Body of pancreas (tissue), 4 donors: Measurements from ENCODE around the gene KMT2C.

Experiments used
- CTCF ChIP-seq, 7 experiments: fragments of 450-650 bp in 4 of 7; fragments of 200-600 bp in 3 of 7; sonication (generic) in 3 of 7; IDR thresholded peaks; one replicate each; pipeline ENCODE4 v1.5.1; 2016 to 2019; ENCODE audit warnings: antibody characterized with exemption in 7 of 7
- POLR2A ChIP-seq, 3 donors: fragments of 450-650 bp; IDR thresholded peaks; one replicate each; pipeline ENCODE4 v1.6.1; 2016; ENCODE audit warnings: antibody characterized with exemption in 3 of 3, mild to moderate bottlenecking in 2 of 3

DNA sequence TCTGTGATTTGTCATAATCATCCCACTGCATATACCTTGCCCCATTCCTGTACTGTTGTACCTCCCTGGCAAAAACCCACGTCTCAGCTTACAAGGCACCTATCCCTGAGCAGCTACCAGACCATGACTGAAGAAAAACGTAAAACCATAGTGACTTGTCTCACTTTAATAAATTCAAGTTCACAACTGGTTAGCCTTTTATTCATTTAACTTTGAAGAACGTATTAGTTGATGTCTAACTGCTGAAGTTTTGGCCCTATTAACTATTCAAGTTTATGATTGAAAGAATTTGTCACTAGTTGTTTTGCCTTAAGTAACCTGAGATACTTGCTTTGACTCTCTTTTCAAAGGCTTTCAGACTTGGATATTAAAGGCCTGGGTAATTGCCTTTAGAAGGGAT, 350.7 kb downstream of the KMT2C start:
- TF ChIP-seq CTCF (IDR thresholded peaks at IDR 0.05) (no peak), POLR2A (IDR thresholded peaks at IDR 0.05) (no peak)
